Measurements from ENCODE around the gene BANF2. TPM values are rescaled to one million over a fixed set of nuclear protein-coding genes. Genes with fewer than 3 reads are reported as not detected.

The BANF2 gene
- total and polyA plus RNA-seq, 2 of the 13 experiments (the other 11 are each of a cell fraction or from before 2014, with no cell fraction given), result 0.35 TPM; not detected in 1

- peak; percentile 81; the same call in 1 of the 2 replicates for TF ChIP-seq ARID4A (CRISPR knock-in tag; IDR thresholded peaks at IDR 0.05; ENCODE audit: borderline replicate concordance)
- peak; percentile 100 for TF ChIP-seq HMG20B (CRISPR knock-in tag; conservative IDR thresholded peaks at IDR 0.05)
- no peak for TF ChIP-seq EEA1 (CRISPR knock-in tag; IDR thresholded peaks at IDR 0.05; ENCODE audit: borderline replicate concordance)
- TF ChIP-seq ZBTB49 (CRISPR knock-in tag; IDR thresholded peaks at IDR 0.05; ENCODE audit: borderline replicate concordance), result peak; percentile 80; the same call in 1 of the 2 replicates
- peak; percentile 70; the same call in 1 of the 2 replicates for TF ChIP-seq FOSL1 (CRISPR knock-in tag; IDR thresholded peaks at IDR 0.05; ENCODE audit: borderline replicate concordance)
- no peak; the same call in 1 of the 2 replicates for TF ChIP-seq RNF2 (conservative IDR thresholded peaks at IDR 0.05; ENCODE audit: low read depth)
- TF ChIP-seq ZNF839 (CRISPR knock-in tag; IDR thresholded peaks at IDR 0.05; ENCODE audit: borderline replicate concordance), result peak; percentile 92; the same call in 1 of the 2 replicates
- peak; percentile 72; the same call in 1 of the 2 replicates for TF ChIP-seq SSRP1 (CRISPR knock-in tag; IDR thresholded peaks at IDR 0.05)
- peak; percentile 86; the same call in 1 of the 2 replicates for TF ChIP-seq ZSCAN29 (CRISPR knock-in tag; conservative IDR thresholded peaks at IDR 0.05)
- no peak for TF ChIP-seq REL (CRISPR knock-in tag; conservative IDR thresholded peaks at IDR 0.05)
- TF ChIP-seq JDP2 (CRISPR knock-in tag; IDR thresholded peaks at IDR 0.05; ENCODE audit: borderline replicate concordance), result peak; percentile 90; the same call in 1 of the 2 replicates
- peak; percentile 89 for TF ChIP-seq ZKSCAN8 (CRISPR knock-in tag; IDR thresholded peaks at IDR 0.05; ENCODE audit: borderline replicate concordance)
- no peak for TF ChIP-seq SP2 (CRISPR knock-in tag; IDR thresholded peaks at IDR 0.05)
- peak; percentile 62 for TF ChIP-seq XRCC5 (optimal IDR thresholded peaks at IDR 0.05; ENCODE audit: low read length)
- peak; percentile 98 for TF ChIP-seq RARA (CRISPR knock-in tag; IDR thresholded peaks at IDR 0.05)
- no peak for TF ChIP-seq ARNT (IDR thresholded peaks at IDR 0.05)
- no peak for TF ChIP-seq TERF1 (CRISPR knock-in tag; IDR thresholded peaks at IDR 0.05)
- TF ChIP-seq ZNF543 (CRISPR knock-in tag; IDR thresholded peaks at IDR 0.05), result peak; percentile 97
- TF ChIP-seq ZNF180 (CRISPR knock-in tag; IDR thresholded peaks at IDR 0.05; ENCODE audit: borderline replicate concordance, low read depth), result peak; percentile 95; the same call in 1 of the 2 replicates
- TF ChIP-seq GPN1 (CRISPR knock-in tag; IDR thresholded peaks at IDR 0.05; ENCODE audit: borderline replicate concordance), result no peak
- 0 out of 2 replicates have a peak, but pooled peaks have one; percentile 72 for TF ChIP-seq ZNF570 (CRISPR knock-in tag; IDR thresholded peaks at IDR 0.05; ENCODE audit: borderline replicate concordance)
- no peak for TF ChIP-seq PCBP1 (IDR thresholded peaks at IDR 0.05; ENCODE audit: borderline replicate concordance, low read depth, low read length)
Observed at GRCh38 chr20:17721802-17722486, 22.2 kb downstream of the BANF2 start (continued).

Measured in HepG2 (cell line).